NOMO-1 (cell line): ENCODE measurements around the gene CINP.
"Not testable (repeated sequence)": the region's sequence is repeated elsewhere in the genome, so short reads cannot be mapped to it uniquely, and the experiment has no call there.

Experiments
- DNase-seq, 2 experiments: peaks; one replicate each; lab custom pipeline; 2025; ENCODE audit not compliant: unreplicated experiment in 2 of 2; lab: John Stamatoyannopoulos, UW

The CINP gene

GRCh38 chr14:102321456-102322422 is 41.0 kb downstream of the CINP start:
- DNase-seq = no peak

GRCh38 chr14:102320671-102321455 is 41.8 kb downstream of the CINP start:
- DNase-seq = no peak

GRCh38 chr14:102320033-102320660 is 42.5 kb downstream of the CINP start:
- peak; percentile 17 to 36 for DNase-seq

DNA sequence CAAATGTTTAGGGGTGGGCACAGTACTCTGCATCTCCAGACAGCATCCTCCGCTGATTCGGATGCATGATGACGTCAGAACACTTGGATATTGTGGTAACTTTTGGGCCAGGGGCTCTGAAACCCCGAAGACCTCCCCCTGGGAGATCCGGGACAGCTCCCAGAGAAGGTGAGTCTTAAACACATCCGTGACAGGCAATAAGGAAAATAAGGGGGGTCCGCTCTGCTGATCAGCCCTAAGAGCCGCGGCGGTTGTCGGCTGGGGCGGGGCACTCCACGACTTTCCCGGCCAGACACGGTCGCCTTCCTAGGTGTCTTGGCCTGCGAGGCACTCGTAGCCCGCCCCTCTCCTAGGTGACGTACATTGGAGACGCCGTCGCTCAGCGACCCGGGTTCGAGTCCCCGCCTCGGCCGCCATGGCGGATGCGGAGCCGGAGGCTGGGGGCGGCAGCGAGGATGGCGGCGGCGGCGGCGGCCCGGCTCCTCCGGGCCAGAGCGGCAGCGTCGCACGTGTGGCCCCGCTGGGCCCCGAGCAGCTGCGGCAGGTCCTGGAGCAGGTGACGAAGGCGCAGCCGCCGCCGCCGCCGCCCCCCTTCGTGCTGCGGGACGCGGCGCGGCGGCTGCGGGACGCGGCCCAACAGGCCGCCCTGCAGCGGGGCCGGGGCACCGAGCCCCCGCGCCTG is 43.2 kb downstream of the CINP start, which contains the start of gene ZNF839:
Gene ZNF839, plus strand, starts transcription at position 396 of the 682 bp plus-strand sequence. Its CDS starts 20 bp downstream, at position 416.
- DNase-seq = peak; percentile 82 to 93

- no peak for DNase-seq
Observed at GRCh38 chr14:102318781-102319276, 43.9 kb downstream of the CINP start.

DNA sequence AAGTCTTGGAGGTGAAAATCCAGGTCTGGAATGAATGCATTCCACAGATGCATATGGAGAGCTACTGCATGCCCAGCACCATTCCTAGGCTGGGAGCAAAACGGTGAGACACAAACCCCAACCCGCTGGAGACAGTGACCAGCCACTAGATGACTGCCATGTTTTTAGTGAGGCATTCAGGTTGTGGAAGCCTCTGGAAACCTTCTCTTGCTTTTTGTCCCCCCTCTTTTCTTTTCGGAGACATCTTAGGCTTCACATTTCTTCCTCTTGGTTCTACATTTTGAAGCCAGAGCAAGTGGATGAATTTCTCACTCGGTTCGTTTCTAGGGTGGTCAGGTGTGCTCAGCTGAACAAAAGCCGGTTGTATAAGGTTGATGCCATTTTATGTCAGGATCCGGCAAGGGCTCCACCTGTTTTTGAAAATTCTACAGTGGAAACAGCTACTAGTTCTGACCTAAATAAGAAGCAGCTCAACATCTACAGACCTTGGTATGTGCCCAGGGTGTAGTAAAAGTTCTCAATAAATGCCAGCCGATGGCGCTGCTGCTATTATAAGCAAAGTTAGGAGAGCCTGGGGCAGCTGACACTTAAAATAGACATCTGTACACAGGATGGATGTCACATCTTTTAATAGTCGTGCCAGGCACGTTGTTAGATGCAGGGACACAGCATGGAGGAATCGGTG is 45.0 kb downstream of the CINP start:
- peak; percentile 64 to 90 for DNase-seq

GRCh38 chr14:102316743-102317563 is 45.7 kb downstream of the CINP start:
- DNase-seq = peak; percentile 75 to 80

DNA sequence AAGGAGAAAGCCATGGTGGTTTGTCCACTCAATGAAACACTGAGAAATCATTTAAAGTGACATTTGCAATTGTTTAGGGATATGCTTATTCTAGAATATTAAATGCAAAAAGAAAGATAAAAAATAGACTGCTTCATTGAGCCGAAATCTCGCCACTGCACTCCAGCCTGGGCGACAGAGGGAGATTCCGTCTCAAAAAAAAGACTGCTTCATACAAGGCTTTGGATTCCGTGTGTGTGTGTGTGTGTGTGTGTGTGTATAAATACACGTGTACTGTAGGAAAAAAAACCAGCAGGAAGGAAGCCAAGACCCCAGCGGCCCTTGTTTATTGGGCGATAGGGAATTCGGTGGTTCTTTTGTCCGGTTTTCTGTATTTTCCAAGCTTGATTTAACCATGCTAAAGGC is 46.4 kb downstream of the CINP start:
- peak; percentile 37 to 42 for DNase-seq

- no peak for DNase-seq
Observed at GRCh38 chr14:102315121-102315520, 47.6 kb downstream of the CINP start.

DNA sequence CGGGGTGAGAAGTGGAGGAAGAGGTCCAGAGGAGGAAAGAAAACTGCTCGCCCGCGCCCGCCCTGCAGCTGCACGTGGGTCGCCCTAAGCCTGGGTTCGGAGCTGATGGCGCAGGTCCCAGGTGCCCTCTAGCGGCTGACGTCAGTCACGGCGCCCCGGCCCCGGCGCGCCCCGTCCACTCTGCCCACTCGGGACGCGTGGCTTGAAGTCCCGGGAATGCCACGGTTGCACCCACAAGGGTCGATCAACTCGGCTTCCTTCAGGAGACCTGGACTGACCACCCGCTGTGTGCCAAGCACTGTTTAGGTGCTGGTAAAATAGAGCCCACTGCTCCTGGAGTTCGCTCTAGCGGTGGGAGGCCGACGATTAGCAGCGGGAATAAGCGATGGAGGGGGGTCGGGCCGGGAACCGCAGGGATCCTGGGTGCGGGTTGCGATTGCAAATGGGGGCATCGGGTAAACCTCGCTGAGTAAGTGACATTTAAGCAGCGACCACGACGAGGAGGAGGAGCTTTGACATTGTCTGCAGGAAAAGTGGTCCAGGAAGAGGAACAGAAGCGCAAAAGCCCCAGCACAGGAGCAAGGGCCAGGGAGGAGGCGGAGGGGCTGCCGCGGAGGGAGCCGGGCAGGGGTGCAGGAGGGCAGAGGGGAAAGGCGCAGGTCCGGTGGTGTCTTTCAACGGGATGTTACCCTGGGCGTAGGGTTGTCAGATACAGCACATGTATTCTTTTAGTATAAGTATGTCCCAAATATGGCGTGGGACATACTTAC is 48.3 kb downstream of the CINP start:
- DNase-seq = peak; percentile 83 to 89

DNA sequence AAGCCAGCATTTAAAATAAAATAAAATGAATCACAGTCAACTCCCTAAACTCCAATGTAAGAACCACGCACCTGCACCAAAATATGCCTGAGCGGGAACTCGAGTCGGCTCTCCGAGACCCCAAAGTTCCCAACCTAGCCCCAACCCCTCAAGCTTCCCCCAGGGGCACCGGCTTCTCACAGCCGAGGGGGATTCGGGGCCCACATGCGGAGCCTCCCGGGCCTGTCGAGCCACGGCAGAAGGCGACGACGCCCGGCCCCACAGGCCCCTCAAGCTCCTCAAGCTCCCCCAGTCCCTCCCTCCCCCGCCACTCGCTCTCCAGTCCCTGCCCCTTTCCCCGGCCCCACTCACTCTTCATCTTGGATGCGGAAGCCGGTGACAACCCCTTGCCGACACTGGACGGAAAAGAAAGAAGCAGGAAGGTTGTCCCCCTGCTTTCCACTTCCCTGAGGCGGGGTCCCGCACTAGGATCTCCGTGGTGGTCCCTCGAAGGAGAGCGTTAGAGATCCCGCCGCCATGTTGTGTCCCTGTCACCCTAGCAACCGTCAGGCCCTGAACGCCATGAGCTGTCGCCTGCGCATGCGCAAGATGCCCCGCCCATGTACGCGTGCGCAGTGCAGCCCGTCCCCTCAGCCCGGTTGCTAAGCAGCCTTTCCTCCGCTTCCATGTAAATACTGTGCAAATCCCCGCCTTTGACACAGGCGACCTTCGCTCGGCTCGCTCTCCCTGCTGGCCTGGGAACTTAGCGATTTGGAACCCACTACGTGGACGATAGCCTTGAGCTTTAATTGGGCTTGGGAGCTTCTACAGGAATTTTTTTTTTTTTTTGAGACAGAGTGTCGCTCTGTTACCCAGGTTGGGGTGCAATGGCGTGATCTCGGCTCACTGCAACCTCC is 57.8 kb downstream of the CINP start, which contains the start of gene MOK:
Gene MOK, minus strand, starts transcription at position 554 of the 896 bp plus-strand sequence. Its CDS starts 196 bp downstream, at position 358.
- DNase-seq = peak; percentile 86 to 92

- no peak for DNase-seq
Observed at GRCh38 chr14:102303664-102304063, 59.0 kb downstream of the CINP start.

DNA sequence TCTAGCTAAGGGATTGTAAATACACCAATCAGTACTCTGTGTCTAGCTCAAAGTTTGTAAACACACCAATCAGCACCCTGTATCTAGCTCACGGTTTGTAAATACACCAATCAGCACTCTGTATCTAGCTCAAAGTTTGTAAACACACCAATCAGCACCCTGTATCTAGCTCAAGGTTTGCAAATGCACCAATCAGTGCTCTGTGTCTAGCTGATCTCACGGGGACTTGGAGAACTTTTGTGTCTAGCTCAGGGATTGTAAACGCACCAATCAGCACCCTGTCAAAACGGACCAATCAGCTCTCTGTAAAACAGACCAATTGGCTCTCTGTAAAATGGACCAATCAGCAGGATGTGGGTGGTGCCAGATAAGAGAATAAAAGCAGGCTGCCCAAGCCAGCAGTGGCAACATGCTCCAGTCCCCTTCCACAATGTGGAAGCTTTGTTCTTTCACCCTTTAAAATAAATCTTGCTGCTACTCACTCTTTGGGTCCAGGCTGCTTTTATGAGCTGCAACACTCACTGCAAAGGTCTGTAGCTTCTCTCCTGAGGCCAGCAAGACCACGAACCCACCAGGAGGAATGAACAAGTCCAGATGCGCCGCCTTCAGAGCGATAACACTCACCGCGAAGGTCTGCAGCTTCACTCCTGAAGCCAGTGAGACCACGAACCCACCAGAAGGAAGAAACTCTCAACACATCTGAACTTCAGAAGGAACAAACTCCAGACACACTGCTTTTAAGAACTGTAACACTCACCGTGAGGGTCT is 64.2 kb downstream of the CINP start:
- not testable (repeated sequence) for DNase-seq
